ENCODE measurements around the gene ANKMY1. TPM values are rescaled to one million over a fixed set of nuclear protein-coding genes. Genes with fewer than 3 reads are reported as not detected.

ANKMY1 gene
- total and polyA plus RNA-seq, 2 of the 13 experiments (the other 11 are each of a cell fraction or from before 2014, with no cell fraction given) = 11.7 to 18.8 TPM

GRCh38 chr2:240565333-240566202, 7.8 kb upstream of the ANKMY1 start (continued):
- no peak for TF ChIP-seq KIAA2018 (CRISPR knock-in tag; IDR thresholded peaks at IDR 0.05; ENCODE audit: borderline replicate concordance)
- TF ChIP-seq SP4 (CRISPR knock-in tag; IDR thresholded peaks at IDR 0.05) = peak; percentile 30; the same call in 1 of the 2 replicates
- TF ChIP-seq ISX (CRISPR knock-in tag; conservative IDR thresholded peaks at IDR 0.05) = no peak
- no peak for TF ChIP-seq ZNF75D (CRISPR knock-in tag; IDR thresholded peaks at IDR 0.05; ENCODE audit: borderline replicate concordance)
- TF ChIP-seq SMC3 (IDR thresholded peaks at IDR 0.05; ENCODE audit: low read length) = no peak
- no peak for TF ChIP-seq SMAD3 (CRISPR knock-in tag; IDR thresholded peaks at IDR 0.05)
- TF ChIP-seq NFIC (IDR thresholded peaks at IDR 0.05; ENCODE audit: low read length) = no peak
- 0 out of 2 replicates have a peak, but pooled peaks have one; percentile 45 for TF ChIP-seq ZNF556 (CRISPR knock-in tag; IDR thresholded peaks at IDR 0.05; ENCODE audit: borderline replicate concordance)
- TF ChIP-seq HIC2 (CRISPR knock-in tag; IDR thresholded peaks at IDR 0.05; ENCODE audit: low read depth) = peak; percentile 73
- TF ChIP-seq CENPX (CRISPR knock-in tag; IDR thresholded peaks at IDR 0.05) = no peak
- peak; percentile 14; the same call in 1 of the 2 replicates for TF ChIP-seq ZNF275 (CRISPR knock-in tag; IDR thresholded peaks at IDR 0.05; ENCODE audit: borderline replicate concordance)
- TF ChIP-seq GRHL1 (CRISPR knock-in tag; conservative IDR thresholded peaks at IDR 0.05) = no peak
- 0 out of 2 replicates have a peak, but pooled peaks have one; percentile 16 for TF ChIP-seq MLX (CRISPR knock-in tag; IDR thresholded peaks at IDR 0.05)
- peak; percentile 13; the same call in 1 of the 2 replicates for TF ChIP-seq HCFC1 (IDR thresholded peaks at IDR 0.05; ENCODE audit: low read depth, low read length)

Data from HepG2 (cell line).